ENCODE data around the gene MB21D2.

Gene MB21D2

DNA sequence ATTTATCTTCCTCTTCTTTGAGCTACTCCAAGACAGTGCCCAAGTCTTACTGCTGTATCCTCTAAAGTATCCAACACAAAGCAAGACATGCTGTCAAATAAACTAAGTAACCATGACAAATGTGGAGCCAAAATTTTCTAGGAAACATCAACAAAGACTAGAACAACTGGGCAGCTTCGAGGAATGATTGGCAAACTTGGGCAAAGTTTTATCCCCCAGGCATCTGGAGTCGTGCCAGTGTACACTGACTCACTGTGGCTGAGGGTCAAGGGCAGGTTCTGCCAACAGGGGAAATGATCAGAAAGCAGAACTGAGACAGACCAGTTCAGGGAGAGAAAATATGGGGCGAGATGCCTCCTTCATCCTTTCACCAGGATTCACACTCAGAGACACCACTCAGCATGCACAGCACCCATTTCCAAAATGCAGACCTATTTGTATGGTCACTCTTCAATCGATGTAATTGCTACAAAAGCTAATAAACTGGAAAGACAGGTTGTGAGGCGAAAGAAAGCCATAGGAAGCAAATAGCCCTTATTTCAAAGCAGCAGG is 65.8 kb downstream of the MB21D2 start (continued):
- no peak for TF ChIP-seq ZNF18 (tag by site-specific recombination; IDR thresholded peaks at IDR 0.05)
- 0 out of 2 replicates have a peak, but pooled peaks have one; percentile 16 for TF ChIP-seq ZBTB21 (tag by site-specific recombination; IDR thresholded peaks at IDR 0.05)
- no peak for TF ChIP-seq ZNF544 (tag by site-specific recombination; IDR thresholded peaks at IDR 0.05)
- TF ChIP-seq ZNF530 (tag by site-specific recombination; IDR thresholded peaks at IDR 0.05; ENCODE audit: low read depth), result no peak
- TF ChIP-seq, protein P1, sequence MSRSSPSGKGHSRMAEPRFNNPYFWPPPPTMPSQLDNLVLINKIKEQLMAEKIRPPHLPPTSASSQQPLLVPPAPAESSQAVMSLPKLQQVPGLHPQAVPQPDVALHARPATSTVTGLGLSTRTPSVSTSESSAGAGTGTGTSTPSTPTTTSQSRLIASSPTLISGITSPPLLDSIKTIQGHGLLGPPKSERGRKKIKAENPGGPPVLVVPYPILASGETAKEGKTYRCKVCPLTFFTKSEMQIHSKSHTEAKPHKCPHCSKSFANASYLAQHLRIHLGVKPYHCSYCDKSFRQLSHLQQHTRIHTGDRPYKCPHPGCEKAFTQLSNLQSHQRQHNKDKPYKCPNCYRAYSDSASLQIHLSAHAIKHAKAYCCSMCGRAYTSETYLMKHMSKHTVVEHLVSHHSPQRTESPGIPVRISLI (tag by site-specific recombination; IDR thresholded peaks at IDR 0.05), result no peak
- no peak for TF ChIP-seq ZNF24 (tag by site-specific recombination; IDR thresholded peaks at IDR 0.05)
- TF ChIP-seq ZNF610 (tag by site-specific recombination; IDR thresholded peaks at IDR 0.05; ENCODE audit: borderline replicate concordance), result no peak
- TF ChIP-seq ZNF214 (tag by site-specific recombination; IDR thresholded peaks at IDR 0.05; ENCODE audit: borderline replicate concordance), result no peak
- TF ChIP-seq ZSCAN16 (tag by site-specific recombination; IDR thresholded peaks at IDR 0.05), result no peak
- TF ChIP-seq SCRT2 (tag by site-specific recombination; IDR thresholded peaks at IDR 0.05), result no peak
- TF ChIP-seq ZNF843 (tag by site-specific recombination; IDR thresholded peaks at IDR 0.05), result peak; percentile 79
- TF ChIP-seq ZNF138 (tag by site-specific recombination; IDR thresholded peaks at IDR 0.05; ENCODE audit: borderline replicate concordance), result no peak
- TF ChIP-seq ZBTB48 (tag by site-specific recombination; IDR thresholded peaks at IDR 0.05), result no peak
- TF ChIP-seq ZBTB44 (tag by site-specific recombination; IDR thresholded peaks at IDR 0.05), result no peak
- TF ChIP-seq ZNF398 (tag by site-specific recombination; IDR thresholded peaks at IDR 0.05), result no peak
- peak; percentile 60; the same call in 1 of the 2 replicates for TF ChIP-seq ZSCAN30 (tag by site-specific recombination; IDR thresholded peaks at IDR 0.05)
- TF ChIP-seq FEZF1 (tag by site-specific recombination; IDR thresholded peaks at IDR 0.05), result peak; percentile 55
- no peak for TF ChIP-seq ZNF112 (tag by site-specific recombination; IDR thresholded peaks at IDR 0.05)
- TF ChIP-seq ZNF521 (tag by site-specific recombination; IDR thresholded peaks at IDR 0.05), result no peak
- no peak for TF ChIP-seq ZNF132 (tag by site-specific recombination; IDR thresholded peaks at IDR 0.05; ENCODE audit: borderline replicate concordance)
- TF ChIP-seq ZNF664 (tag by site-specific recombination; IDR thresholded peaks at IDR 0.05), result no peak
- TF ChIP-seq ZBTB8A (tag by site-specific recombination; IDR thresholded peaks at IDR 0.05), result 0 out of 2 replicates have a peak, but pooled peaks have one; percentile 14
- TF ChIP-seq GLI2 (tag by site-specific recombination; IDR thresholded peaks at IDR 0.05; ENCODE audit: borderline replicate concordance, low read depth), result no peak
- TF ChIP-seq ZFP37 (tag by site-specific recombination; IDR thresholded peaks at IDR 0.05), result peak; percentile 77; the same call in 1 of the 2 replicates
- peak; percentile 40; the same call in 1 of the 2 replicates for TF ChIP-seq OSR2 (tag by site-specific recombination; IDR thresholded peaks at IDR 0.05)
- no peak; the same call in 1 of the 2 replicates for TF ChIP-seq KLF9 (tag by site-specific recombination; IDR thresholded peaks at IDR 0.05; ENCODE audit: low read depth)
- TF ChIP-seq SP2 (tag by site-specific recombination; IDR thresholded peaks at IDR 0.05), result peak; percentile 13; the same call in 1 of the 2 replicates
- no peak for TF ChIP-seq ZFP41 (tag by site-specific recombination; IDR thresholded peaks at IDR 0.05; ENCODE audit: borderline replicate concordance)
- no peak for TF ChIP-seq SALL2 (tag by site-specific recombination; IDR thresholded peaks at IDR 0.05; ENCODE audit: borderline replicate concordance)
- no peak for TF ChIP-seq ZNF184 (tag by site-specific recombination; IDR thresholded peaks at IDR 0.05)
- no peak for TF ChIP-seq ZNF449 (tag by site-specific recombination; IDR thresholded peaks at IDR 0.05)
- TF ChIP-seq KLF1 (tag by site-specific recombination; IDR thresholded peaks at IDR 0.05), result no peak

Data from HEK293 (cell line).